Mucosa of descending colon (tissue), 3 donors: ENCODE results near the gene INSYN1. TPM values are rescaled to one million over a fixed set of nuclear protein-coding genes. Genes with fewer than 3 reads are reported as not detected.

ENCODE experiments used
- ATAC-seq: fragments of 200-7000 bp; cut with Tn5 transposase; one replicate; pipeline ENCODE4 v1.9.1; 2020; ENCODE audit warnings: mild to moderate bottlenecking, moderate library complexity
- DNase-seq, 3 donors: peaks; one replicate each; pipeline ENCODE4 v3.0.0-alpha.2; 2020
- H3K36me3 ChIP-seq: fragments of 200-600 bp; one replicate; pipeline ENCODE4 v1.8.0; 2021; ENCODE audit warnings: low read depth, mild to moderate bottlenecking
- H3K4me1 ChIP-seq: fragments of 200-600 bp; one replicate; pipeline ENCODE4 v1.8.0; 2021; ENCODE audit warnings: low read depth, mild to moderate bottlenecking
- H3K4me3 ChIP-seq: fragments of 200-600 bp; one replicate; pipeline ENCODE4 v1.8.0; 2021; ENCODE audit warnings: mild to moderate bottlenecking
- H3K9me3 ChIP-seq: fragments of 200-600 bp; one replicate; pipeline ENCODE4 v1.8.0; 2021; ENCODE audit warnings: mild to moderate bottlenecking
- CTCF ChIP-seq: fragments of 200-600 bp; IDR thresholded peaks from one replicate; pipeline ENCODE4 v1.8.0; 2022; ENCODE audit warnings: antibody characterized with exemption, mild to moderate bottlenecking
- intact Hi-C, 2 donors: fragments of 100-400 bp; cut with DNase I in 1 of 2; cut with micrococcal nuclease in 1 of 2; formaldehyde crosslinking; loops; one replicate each; pipeline versions ENCODE4 v1.11.0 to v1.11.1; 2022; cut with DNase I, micrococcal nuclease
- total RNA-seq, 3 donors: library from RNA; stranded (reverse); fragmentation: NEBNext Ultra II Directional in 2 of 3; extraction: Animal tissue kit (Norgen Biotek cat#: 25700) in 2 of 3; gene quantifications; one replicate each; pipeline versions ENCODE4 v1.2.1 to v1.2.4, GENCODE V29; 2021 to 2023
- donor health status: DM: no; HTN: no; CAD: no; lungs with moderate emphysema.
- donor health status: DM: no; HTN: no; CAD: no.
- donor health status: DM: no; HTN: yes; CAD: no.

INSYN1 gene
- total RNA-seq, 3 donors from 2014 or later, result 0.98 to 9.0 (median 1.8) TPM

- no peak for TF ChIP-seq CTCF
- intact Hi-C loops, result no loop called here
- DNase-seq, result no peak
Measured at GRCh38 chr15:73746261-73746660, 6.9 kb downstream of the INSYN1 start.

GRCh38 chr15:73745073-73745472 is 8.1 kb downstream of the INSYN1 start:
- Histone ChIP-seq H3K36me3 (no peaks in the 10 kb centered on the region), H3K4me3 (no peak overlapping the region), H3K4me1 (no peaks in the 10 kb centered on the region), H3K9me3 (no peaks in the 10 kb centered on the region)
- DNase-seq, result no peak
- no peak for TF ChIP-seq CTCF
- intact Hi-C loops, result no loop called here
- ATAC-seq, result no peak

More at GRCh38 chr15:73746261-73746660, 6.9 kb downstream of the INSYN1 start:
- H3K4me3 ChIP-seq, result no peak overlapping the region
- no peak for ATAC-seq
- no peaks in the 10 kb centered on the region for H3K4me1 ChIP-seq
- no peaks in the 10 kb centered on the region for H3K9me3 ChIP-seq
- no peaks in the 10 kb centered on the region for H3K36me3 ChIP-seq

- DNase-seq, result no peak
- Histone ChIP-seq H3K9me3 (no peaks in the 10 kb centered on the region), H3K4me1 (no peaks in the 10 kb centered on the region), H3K36me3 (no peaks in the 10 kb centered on the region), H3K4me3 (no peak overlapping the region)
- intact Hi-C loops, result no loop called here
- TF ChIP-seq CTCF, result no peak
- ATAC-seq, result no peak
Measured at GRCh38 chr15:73744293-73744692, 8.9 kb downstream of the INSYN1 start.

- TF ChIP-seq CTCF, result no peak
- ATAC-seq, result no peak
- Histone ChIP-seq H3K9me3 (no peaks in the 10 kb centered on the region), H3K4me1 (no peaks in the 10 kb centered on the region), H3K36me3 (no peaks in the 10 kb centered on the region), H3K4me3 (no peak overlapping the region)
- no peak for DNase-seq
- intact Hi-C loops, result no loop called here
Measured at GRCh38 chr15:73741321-73741836, 11.8 kb downstream of the INSYN1 start.

- intact Hi-C loops, result no loop called here
- Histone ChIP-seq H3K4me1 (no peaks in the 10 kb centered on the region), H3K9me3 (no peaks in the 10 kb centered on the region), H3K36me3 (no peaks in the 10 kb centered on the region), H3K4me3 (no peak overlapping the region)
- no peak for TF ChIP-seq CTCF
- no peak for ATAC-seq
- DNase-seq, result no peak
Measured at GRCh38 chr15:73740152-73741048, 12.8 kb downstream of the INSYN1 start.
